ENCODE measurements around the gene CALN1. TPM values are rescaled to one million over a fixed set of nuclear protein-coding genes. Genes with fewer than 3 reads are reported as not detected.

Gene CALN1
- polyA plus RNA-seq, 1 donor (not counting 4 experiments of a cell fraction or from before 2014, with no cell fraction given) = not detected

GRCh38 chr7:72437610-72438009, 25.5 kb upstream of the CALN1 start:
- H2AFZ ChIP-seq (ENCODE audit: control insufficient read depth, low read length) = no peak overlapping the region
- no peak for DNase-seq (ENCODE audit: low read depth, low spot score)
- H3K9me3 ChIP-seq (ENCODE audit: control insufficient read depth, low read depth, low read length) = no peaks in the 10 kb centered on the region
- no peaks in the 10 kb centered on the region for H4K20me1 ChIP-seq (ENCODE audit: control insufficient read depth, extremely low read depth, insufficient read depth, low read length)
- H3K4me2 ChIP-seq (ENCODE audit: control insufficient read depth, extremely low read depth, insufficient read depth, low read depth, low read length) = no peak overlapping the region
- no peak overlapping the region for H3K27ac ChIP-seq (ENCODE audit: control insufficient read depth, insufficient read depth, low read length)
- no peaks in the 10 kb centered on the region for H3K27me3 ChIP-seq (ENCODE audit: control insufficient read depth, extremely low read depth, insufficient read depth, low read length)
- TF ChIP-seq CTCF (optimal IDR thresholded peaks at IDR 0.05 in 1 of 3, IDR thresholded peaks at IDR 0.05 in 1 of 3, conservative IDR thresholded peaks at IDR 0.05 in 1 of 3; ENCODE audit: extremely low read depth in 1 of 3, insufficient read depth in 2 of 3, low read length in 3 of 3) (no peak), EZH2 (IDR thresholded peaks at IDR 0.05; ENCODE audit: low read length) (no peak)
- H3K36me3 ChIP-seq (ENCODE audit: control insufficient read depth in 2 of 2, extremely low read depth in 1 of 2, insufficient read depth in 2 of 2, low read length in 2 of 2) = no peaks in the 10 kb centered on the region
- dilution Hi-C loops (cut with MboI; ENCODE audit: extremely low pct_ligation_motif_present, low sequenced_read_pairs) = no loop called here
- no peaks in the 10 kb centered on the region for H3K4me1 ChIP-seq (ENCODE audit: control insufficient read depth, extremely low read depth, insufficient read depth, low read length)
- H3K9ac ChIP-seq (ENCODE audit: control insufficient read depth, extremely low read depth, insufficient read depth, low read length) = no peak overlapping the region
- FAIRE-seq = no peak
- no peak overlapping the region for H3K4me3 ChIP-seq (ENCODE audit: control insufficient read depth in 2 of 3, extremely low read depth in 1 of 3, insufficient read depth in 2 of 3, low read depth in 1 of 3, low read length in 3 of 3)
- no peaks in the 10 kb centered on the region for H3K79me2 ChIP-seq (ENCODE audit: control insufficient read depth, insufficient read depth, low read length)
- no peaks in the 10 kb centered on the region for H3K9me1 ChIP-seq (ENCODE audit: control insufficient read depth, extremely low read depth, insufficient read depth, low read length)

GRCh38 chr7:72437061-72437585, 25.0 kb upstream of the CALN1 start:
- H3K36me3 ChIP-seq (ENCODE audit: control insufficient read depth in 2 of 2, extremely low read depth in 1 of 2, insufficient read depth in 2 of 2, low read length in 2 of 2) = no peaks in the 10 kb centered on the region
- H2AFZ ChIP-seq (ENCODE audit: control insufficient read depth, low read length) = no peak overlapping the region
- TF ChIP-seq EZH2 (IDR thresholded peaks at IDR 0.05; ENCODE audit: low read length) (no peak), CTCF (optimal IDR thresholded peaks at IDR 0.05 in 1 of 3, IDR thresholded peaks at IDR 0.05 in 1 of 3, conservative IDR thresholded peaks at IDR 0.05 in 1 of 3; ENCODE audit: extremely low read depth in 1 of 3, insufficient read depth in 2 of 3, low read length in 3 of 3) (no peak)
- H3K27me3 ChIP-seq (ENCODE audit: control insufficient read depth, extremely low read depth, insufficient read depth, low read length) = no peaks in the 10 kb centered on the region
- no peak overlapping the region for H3K4me2 ChIP-seq (ENCODE audit: control insufficient read depth, extremely low read depth, insufficient read depth, low read depth, low read length)
- H3K9ac ChIP-seq (ENCODE audit: control insufficient read depth, extremely low read depth, insufficient read depth, low read length) = no peak overlapping the region
- no peak overlapping the region for H3K27ac ChIP-seq (ENCODE audit: control insufficient read depth, insufficient read depth, low read length)
- dilution Hi-C loops (cut with MboI; ENCODE audit: extremely low pct_ligation_motif_present, low sequenced_read_pairs) = no loop called here
- no peaks in the 10 kb centered on the region for H3K4me1 ChIP-seq (ENCODE audit: control insufficient read depth, extremely low read depth, insufficient read depth, low read length)
- no peaks in the 10 kb centered on the region for H3K9me3 ChIP-seq (ENCODE audit: control insufficient read depth, low read depth, low read length)
- H3K9me1 ChIP-seq (ENCODE audit: control insufficient read depth, extremely low read depth, insufficient read depth, low read length) = no peaks in the 10 kb centered on the region
- H3K79me2 ChIP-seq (ENCODE audit: control insufficient read depth, insufficient read depth, low read length) = no peaks in the 10 kb centered on the region
- no peak overlapping the region for H3K4me3 ChIP-seq (ENCODE audit: control insufficient read depth in 2 of 3, extremely low read depth in 1 of 3, insufficient read depth in 2 of 3, low read depth in 1 of 3, low read length in 3 of 3)
- H4K20me1 ChIP-seq (ENCODE audit: control insufficient read depth, extremely low read depth, insufficient read depth, low read length) = no peaks in the 10 kb centered on the region
- DNase-seq (ENCODE audit: low read depth, low spot score) (no peak), FAIRE-seq (no peak)
